DMS153 treated with DMSO at 0.1 percent for 48 hours (cell line): ENCODE results near the gene MRPL42.
"Not testable (repeated sequence)": the region's sequence is repeated elsewhere in the genome, so short reads cannot be mapped to it uniquely, and the experiment has no call there.

Experiments
- DNase-seq: peaks from one replicate; lab custom pipeline; 2025; ENCODE audit not compliant: unreplicated experiment; lab: John Stamatoyannopoulos, UW

Gene MRPL42

GRCh38 chr12:93467351-93468007, at the start of gene MRPL42:
Gene MRPL42 (plus strand): TSS chr12:93467514. CDS start chr12:93469286, 1,772 bp downstream.
- peak; percentile 83 for DNase-seq

- no peak for DNase-seq
These were observed 49.3 kb upstream of the MRPL42 start for GRCh38 chr12:93417967-93418480.

GRCh38 chr12:93419388-93420034, 47.8 kb upstream of the MRPL42 start:
- DNase-seq: peak; percentile 48

DNA sequence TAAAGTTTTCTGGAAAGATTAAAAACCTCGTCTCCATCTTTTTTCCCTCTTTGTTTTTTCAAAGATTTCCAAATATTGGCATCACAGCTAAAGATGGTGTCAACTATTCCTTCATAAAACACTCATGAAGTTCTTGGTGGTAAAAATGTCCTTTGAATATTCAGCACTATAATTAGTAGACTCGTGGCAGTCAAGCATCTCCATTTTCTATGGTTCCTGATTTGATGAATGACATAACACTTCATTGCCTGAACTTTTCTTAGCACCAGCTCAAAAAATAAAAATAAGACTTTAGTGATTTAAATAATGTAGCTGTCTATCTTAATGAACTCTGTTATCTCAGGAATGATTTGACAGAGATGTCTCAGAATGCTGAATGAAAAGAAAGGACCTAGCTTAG, 45.3 kb upstream of the MRPL42 start:
- DNase-seq: no peak

GRCh38 chr12:93425736-93426411, 41.4 kb upstream of the MRPL42 start:
- no peak for DNase-seq

GRCh38 chr12:93426412-93426805, 40.9 kb upstream of the MRPL42 start:
- no peak for DNase-seq

DNA sequence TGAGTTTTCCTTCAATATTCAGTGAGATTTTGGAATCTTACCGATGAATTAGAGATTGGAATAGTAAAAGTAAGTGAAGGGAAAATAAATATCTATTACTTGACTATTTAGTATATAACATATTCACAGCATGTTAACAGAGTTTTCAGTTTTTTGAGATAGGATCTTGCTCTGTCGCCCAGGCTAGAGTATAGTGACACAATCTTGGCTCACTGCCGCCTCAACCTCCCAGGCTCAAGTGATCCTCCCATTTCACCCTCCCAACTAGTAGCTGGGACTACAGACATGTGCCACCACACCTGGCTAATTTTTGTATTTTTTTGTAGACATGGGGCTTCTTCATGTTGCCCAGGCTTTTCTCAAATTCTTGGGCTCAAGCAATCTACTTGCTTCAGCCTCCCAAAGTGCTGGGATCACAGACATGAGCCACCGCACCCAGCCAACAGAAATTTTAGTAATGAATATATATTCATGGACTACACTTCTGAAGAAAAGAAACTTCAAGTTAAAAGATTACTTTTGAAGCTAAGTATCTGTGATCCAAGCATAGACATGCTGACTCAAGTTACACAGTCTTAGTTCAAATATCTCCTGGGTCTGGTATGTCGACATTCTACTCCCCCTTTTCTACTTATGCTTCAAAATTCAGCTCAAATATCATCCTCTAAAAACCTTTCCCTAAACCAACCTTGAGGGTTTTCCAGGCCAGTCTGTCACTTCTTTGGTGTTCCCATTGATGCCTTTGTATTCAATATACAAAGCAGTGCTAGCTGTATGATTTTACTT, 39.3 kb upstream of the MRPL42 start:
- no peak for DNase-seq

- no peak for DNase-seq
These were observed 37.9 kb upstream of the MRPL42 start for GRCh38 chr12:93429448-93429847.

DNA sequence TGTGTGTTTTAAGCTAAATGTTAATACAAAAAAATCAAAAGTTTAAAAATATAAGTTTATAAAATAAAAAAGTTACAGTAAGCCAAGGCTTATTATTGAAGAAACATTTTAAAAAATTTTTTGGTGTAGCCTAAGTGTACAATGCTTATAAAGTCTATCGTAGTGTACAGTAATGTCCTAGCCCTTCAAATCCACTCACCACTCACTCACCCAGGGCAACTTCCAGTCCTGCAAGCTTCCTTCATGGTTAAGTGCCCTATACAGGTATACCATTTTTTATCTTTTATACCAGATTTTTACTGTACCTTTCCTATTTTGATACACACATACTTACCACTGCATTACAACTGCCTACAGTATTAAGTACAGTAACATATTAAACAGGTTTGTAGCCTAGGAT, 37.5 kb upstream of the MRPL42 start:
- DNase-seq: no peak

- no peak for DNase-seq
These were observed 37.0 kb upstream of the MRPL42 start for GRCh38 chr12:93430280-93430679.

GRCh38 chr12:93432031-93432430, 35.3 kb upstream of the MRPL42 start:
- not testable (repeated sequence) for DNase-seq

- DNase-seq: no peak
These were observed 33.0 kb upstream of the MRPL42 start for GRCh38 chr12:93434256-93434865.

DNA sequence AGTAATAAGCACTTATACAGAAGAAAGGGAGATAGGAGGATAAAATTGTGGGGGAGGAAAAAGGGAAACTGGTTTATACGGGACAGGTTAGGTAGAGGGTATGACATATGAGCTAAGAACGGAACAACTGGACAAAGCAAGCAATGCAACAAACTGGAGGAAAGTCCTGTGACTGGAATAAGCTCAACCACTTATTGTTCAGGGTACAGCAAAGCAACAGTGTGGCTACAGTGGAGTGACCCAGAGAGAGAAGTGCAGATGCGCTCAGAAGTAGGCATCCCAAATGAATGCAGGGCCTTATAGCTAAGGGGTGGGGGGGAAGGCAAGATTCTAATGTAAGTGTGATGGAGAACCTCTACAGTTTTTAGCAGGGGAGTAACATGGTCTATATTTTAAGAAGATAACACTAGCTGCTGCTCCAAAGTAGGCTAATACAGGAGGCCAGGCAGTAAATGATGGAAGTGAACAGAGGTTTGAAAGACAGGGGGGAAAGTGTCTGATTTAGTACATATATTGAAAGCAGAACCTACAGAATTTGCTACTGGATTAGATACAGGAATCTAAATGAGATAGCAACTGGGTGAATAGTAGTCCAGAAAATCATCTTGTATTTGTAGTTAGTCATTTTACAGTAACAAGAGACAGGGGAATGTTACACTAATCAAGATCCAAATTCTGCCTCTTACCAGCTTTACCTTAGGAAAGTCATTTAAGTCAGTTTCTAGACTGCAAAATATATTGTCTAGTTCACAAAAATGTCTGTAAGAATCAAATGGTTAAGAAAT, 28.9 kb upstream of the MRPL42 start:
- DNase-seq: no peak

GRCh38 chr12:93440043-93440835, 27.1 kb upstream of the MRPL42 start:
- DNase-seq: no peak

GRCh38 chr12:93441081-93441616, 26.2 kb upstream of the MRPL42 start:
- no peak for DNase-seq

DNA sequence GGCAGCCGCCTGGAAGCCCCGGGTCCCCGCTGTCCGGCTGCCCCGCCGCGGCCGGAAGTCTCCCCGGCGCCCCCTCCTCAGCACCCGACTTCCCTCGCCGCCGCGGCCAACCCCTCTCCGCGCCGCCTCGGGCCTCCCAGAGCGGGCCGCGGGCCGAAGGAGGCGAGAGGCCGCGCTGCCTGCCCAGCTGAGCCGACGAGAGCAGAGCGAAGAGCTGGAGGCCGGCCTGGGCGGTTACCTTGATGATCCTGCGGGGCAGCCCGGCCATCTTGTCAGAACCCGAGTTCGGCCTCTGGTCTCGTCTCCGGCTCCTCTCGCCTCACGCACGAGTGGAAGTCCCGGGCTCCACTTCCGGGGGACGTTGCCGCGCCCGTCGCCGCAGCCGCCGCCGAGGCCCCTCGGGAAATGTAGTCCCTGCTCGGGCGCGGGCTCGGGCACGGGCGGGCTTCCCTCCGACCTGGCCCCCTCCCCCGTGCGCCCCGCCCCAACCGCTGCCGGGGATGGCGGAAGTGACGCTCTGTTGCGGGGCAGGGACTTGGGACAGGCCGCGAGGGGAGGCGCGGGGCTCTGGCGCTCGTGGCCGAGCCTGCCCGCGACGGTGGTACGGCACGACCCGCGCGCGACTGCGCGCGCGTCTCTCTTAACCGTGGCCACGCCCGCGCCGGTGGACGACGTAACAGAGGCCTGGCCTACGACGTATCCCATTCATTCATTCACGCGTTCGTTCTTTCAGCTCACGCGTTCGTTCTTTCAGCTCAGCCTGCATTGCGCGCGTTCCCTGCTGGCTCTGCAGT, 25.5 kb upstream of the MRPL42 start, which contains the start of gene UBE2N:
Gene UBE2N, minus strand, starts transcription at position 331 of the 794 bp plus-strand sequence. Its CDS starts 63 bp downstream, at position 268.
- peak; percentile 89 for DNase-seq

- DNase-seq: no peak
These were observed 24.6 kb upstream of the MRPL42 start for GRCh38 chr12:93442411-93443340.
